ENCODE results near the gene SRCIN1.

GRCh38 chr17:38542286-38542685 is 63.5 kb downstream of the SRCIN1 start:
- TF ChIP-seq CTCF (IDR thresholded peaks at IDR 0.05; ENCODE audit: low read depth, low read length, poor library complexity, severe bottlenecking) (no peak), EZH2phosphoT487 (IDR thresholded peaks at IDR 0.05; ENCODE audit: borderline replicate concordance, low read length) (no peak)

All from DOHH2 (cell line).